K562 (cell line): ENCODE measurements around the gene DNAH1. TPM values are rescaled to one million over a fixed set of nuclear protein-coding genes. Genes with fewer than 3 reads are reported as not detected.

Source experiments
- ATAC-seq: fragments of 200-7000 bp; cut with Tn5 transposase; 3 replicates; pipeline ENCODE4 v1.9.1; 2020; ENCODE audit warnings: moderate library complexity
- BruUV-seq: library from RNA; stranded (reverse); fragments of 400-500 nt; replicated peaks from 2 replicates; lab custom pipeline; 2021; lab: Mats Ljungman, UMichigan
- CTCF ChIA-PET: fragments of 300-600 bp; formaldehyde crosslinking; extraction: SDS; loops from one replicate; lab custom pipeline; 2021; ENCODE audit warnings: low intra/inter-chr PET ratio; lab: Yijun Ruan, JAX
- POLR2A ChIA-PET: fragments of 300-600, 350-650 bp; sonication (Branson Sonifier 250); formaldehyde crosslinking; extraction: SDS; loops from one replicate; lab custom pipeline; 2021; ENCODE audit warnings: antibody characterized with exemption, inconsistent platforms; lab: Yijun Ruan, JAX
- DNase-seq, 4 experiments: peaks; one replicate each; pipeline versions ENCODE4 v3.0.0 to v3.0.0-alpha.2; 2011 to 2018; ENCODE audit warnings: low spot score in 3 of 4, mixed read lengths in 3 of 4; ENCODE audit errors: extremely low read depth in 1 of 4
- FAIRE-seq: peaks from 2 replicates; lab custom pipeline; 2011; peaks lifted over from hg19 to GRCh38; lab: Jason Lieb, UNC
- H2AFZ ChIP-seq: 2 replicates; pipeline ENCODE4 v1.6.0; 2011; ENCODE audit warnings: low read depth, low read length, control low read depth, inconsistent platforms
- H3K27ac ChIP-seq: fragments of 200-600 bp; 3 replicates; pipeline ENCODE4 v1.8.0; 2011; ENCODE audit warnings: low read depth, mild to moderate bottlenecking, control low read depth, inconsistent platforms, low read length, moderate library complexity, mixed read lengths; ENCODE audit errors: extremely low read depth
- H3K27me3 ChIP-seq, 2 experiments: fragments of 300-600 bp in 1 of 2; 2 replicates in 1 of 2; 3 replicates in 1 of 2; pipeline versions ENCODE4 v1.6.0 to v1.8.0; 2011; ENCODE audit warnings: inconsistent platforms in 2 of 2, low read length in 2 of 2, mild to moderate bottlenecking in 1 of 2, mixed read lengths in 1 of 2, moderate library complexity in 1 of 2; ENCODE audit not compliant: control insufficient read depth in 2 of 2, insufficient read depth in 2 of 2
- H3K36me3 ChIP-seq: fragments of 300-600 bp; 3 replicates; pipeline ENCODE4 v1.8.0; 2011; ENCODE audit warnings: mild to moderate bottlenecking, low read length, inconsistent platforms; ENCODE audit not compliant: control insufficient read depth, insufficient read depth
- H3K4me1 ChIP-seq, 2 experiments: fragments of 200-600 bp in 1 of 2; replicated peaks in 1 of 2; 2 replicates in 1 of 2; 3 replicates in 1 of 2; pipeline versions ENCODE4 v1.5.1 to v1.8.0; 2011; ENCODE audit warnings: inconsistent platforms in 2 of 2, low read length in 2 of 2, mild to moderate bottlenecking in 1 of 2, mixed read lengths in 1 of 2, moderate library complexity in 1 of 2; ENCODE audit not compliant: control insufficient read depth in 2 of 2, insufficient read depth in 2 of 2
- H3K4me2 ChIP-seq: 2 replicates; pipeline ENCODE4 v1.6.1; 2011; ENCODE audit warnings: low read length, control low read depth, inconsistent platforms, mixed read lengths; ENCODE audit not compliant: insufficient read depth
- H3K4me3 ChIP-seq: fragments of 200-600 bp; sonication (generic), shearing (Covaris generic); 2 replicates; pipeline ENCODE4 v1.5.1; 2016; ENCODE audit warnings: control low read depth, inconsistent platforms
- H3K79me2 ChIP-seq: fragments of 200-600 bp; 3 replicates; pipeline ENCODE4 v1.8.0; 2011; ENCODE audit warnings: low read length, inconsistent platforms; ENCODE audit not compliant: control insufficient read depth, insufficient read depth
- H3K9ac ChIP-seq, 2 experiments: 2 replicates each; pipeline versions ENCODE4 v1.6.0 to v1.6.1; 2011; ENCODE audit warnings: low read depth in 2 of 2, low read length in 2 of 2, control low read depth in 1 of 2, inconsistent platforms in 1 of 2, mild to moderate bottlenecking in 1 of 2, mixed read lengths in 1 of 2; ENCODE audit not compliant: insufficient read depth in 1 of 2
- H3K9me1 ChIP-seq: one replicate; pipeline ENCODE4 v1.6.0; 2011; ENCODE audit warnings: inconsistent platforms, mild to moderate bottlenecking, low read length, moderate library complexity; ENCODE audit not compliant: control insufficient read depth, insufficient read depth
- H3K9me3 ChIP-seq: replicated peaks from 2 replicates; pipeline ENCODE4 v1.5.1; 2011; ENCODE audit warnings: low read depth, low read length, inconsistent platforms; ENCODE audit not compliant: control insufficient read depth, insufficient read depth
- H4K20me1 ChIP-seq: replicated peaks from 2 replicates; pipeline ENCODE4 v1.6.1; 2011; ENCODE audit warnings: low read length, inconsistent platforms, mixed read lengths; ENCODE audit not compliant: control insufficient read depth, insufficient read depth
- ATF7 ChIP-seq: fragments of 450-650 bp; IDR thresholded peaks from 2 replicates; pipeline ENCODE4 v1.7.1; 2014; ENCODE audit warnings: mild to moderate bottlenecking, moderate library complexity
- BMI1 ChIP-seq: fragments of 150-350 bp; IDR thresholded peaks from 2 replicates; pipeline ENCODE4 v1.6.1; 2014; ENCODE audit warnings: low read length
- CREM ChIP-seq: IDR thresholded peaks from 2 replicates; pipeline ENCODE4 v1.6.1; 2014; ENCODE audit warnings: antibody characterized with exemption, low read depth
- GATA2 ChIP-seq: sonication (generic); formaldehyde crosslinking; IDR thresholded peaks from 2 replicates; pipeline ENCODE4 v1.4.0; 2020; ENCODE audit warnings: mild to moderate bottlenecking, missing genetic modification reagents
- HNRNPH1 ChIP-seq: fragments of 200-400 bp; formaldehyde crosslinking; optimal IDR thresholded peaks from 2 replicates; pipeline ENCODE3; 2017; ENCODE audit warnings: low read depth, mild to moderate bottlenecking, low read length, moderate library complexity
- IFI16 ChIP-seq: fragments of 250-450 bp; sonication (Bioruptor Pico); IDR thresholded peaks from 2 replicates; pipeline ENCODE4 v2.1.2; 2022; ENCODE audit warnings: mild to moderate bottlenecking, inconsistent platforms
- JUND ChIP-seq, 2 experiments: IDR thresholded peaks; 2 replicates in 1 of 2; 3 replicates in 1 of 2; pipeline ENCODE4 v1.6.1; 2011; ENCODE audit warnings: borderline replicate concordance in 2 of 2, low read depth in 2 of 2, low read length in 2 of 2, improper control_type of control experiment in 1 of 2, missing biosample characterization in 1 of 2, missing genetic modification characterization in 1 of 2, missing genetic modification reagents in 1 of 2
- NFE2L1 ChIP-seq: fragments of 450-650 bp; IDR thresholded peaks from 2 replicates; pipeline ENCODE4 v1.6.1; 2016; ENCODE audit warnings: missing genetic modification characterization, low read depth, mild to moderate bottlenecking, missing compliant biosample characterization, moderate library complexity, borderline replicate concordance
- U2AF2 ChIP-seq: fragments of 200-400 bp; formaldehyde crosslinking; optimal IDR thresholded peaks from 2 replicates; pipeline ENCODE3; 2017; ENCODE audit warnings: low read depth, mild to moderate bottlenecking, low read length
- VEZF1 ChIP-seq: fragments of 200-800 bp; sonication (Bioruptor generic); IDR thresholded peaks from 2 replicates; pipeline ENCODE4 v1.6.1; 2017; ENCODE audit warnings: missing genetic modification characterization, missing compliant biosample characterization
- ZNF583 ChIP-seq: fragments of 250-450 bp; sonication (Bioruptor Pico); IDR thresholded peaks from 2 replicates; pipeline ENCODE4 v1.4.0; 2020
- WGBS: fragments of 100-300 bp; shearing (Covaris generic); methylation state at CpG from one replicate; pipeline ENCODE4 v1.1.6; 2016; ENCODE audit warnings: low coverage, mixed read lengths; ENCODE audit not compliant: insufficient coverage; ENCODE audit errors: missing lambda C conversion rate; 5-methylcytosine and 5-hydroxymethylcytosine counted together
- in situ Hi-C: fragments of 300-500 bp; cut with MboI; formaldehyde crosslinking; loops from 4 replicates; pipeline ENCODE4 v1.15.0; 2018; ENCODE audit warnings: inconsistent platforms, mixed read lengths
- intact Hi-C: fragments of 100-400 bp; cut with micrococcal nuclease; formaldehyde crosslinking; loops from 2 replicates; pipeline ENCODE4 v1.14.2; 2022
- polyA plus RNA-seq, 8 experiments: library from polyadenylated mRNA; depleted of rRNA in 4 of 8; stranded (reverse) in 5 of 8; unstranded in 3 of 8; fragments of >200 nt; fragmentation: Nextera tagmentation in 2 of 8; fragmentation: Illumina TruSeq in 1 of 8; extraction: Ambion mirVana in 2 of 8; extraction: Trizol in 1 of 8; gene quantifications; 2 replicates each; pipeline versions ENCODE4 v1.2.1 to v1.2.3, GENCODE V29; 2011 to 2014; ENCODE audit warnings: inconsistent platforms in 1 of 8, missing spikeins in 1 of 8
- total RNA-seq, 7 experiments: library from RNA; depleted of rRNA in 6 of 7; stranded (reverse); fragments of >200 nt in 6 of 7; fragmentation: Illumina TruSeq in 2 of 7; extraction: Trizol in 2 of 7; gene quantifications; 2 replicates each; pipeline versions ENCODE4 v1.2.1 to v1.2.3, GENCODE V29; 2011 to 2021; ENCODE audit warnings: low replicate concordance in 1 of 7
- TF ChIP-seq, protein P1 (sequence below), 2 experiments: fragments of 450-650 bp in 1 of 2; sonication (generic) in 1 of 2; formaldehyde crosslinking in 1 of 2; IDR thresholded peaks in 1 of 2; conservative IDR thresholded peaks in 1 of 2; 2 replicates each; pipeline versions ENCODE4 v1.6.1 to v1.8.1; 2016 to 2023; ENCODE audit warnings: mild to moderate bottlenecking in 2 of 2, moderate library complexity in 2 of 2, inconsistent platforms in 1 of 2, missing genetic modification reagents in 1 of 2
- TF ChIP-seq, protein P2 (sequence below): sonication (generic); formaldehyde crosslinking; IDR thresholded peaks from 2 replicates; pipeline ENCODE4 v1.8.0; 2022; ENCODE audit warnings: mild to moderate bottlenecking, missing genetic modification reagents, borderline replicate concordance

DNAH1 gene
- total and polyA plus RNA-seq, 9 of the 15 experiments (the other 6 are each of a cell fraction or from before 2014, with no cell fraction given) = 0.04 to 0.84 (median 0.50) TPM

GRCh38 chr3:52429031-52429430, 112.9 kb downstream of the DNAH1 start (continued):
- TF ChIP-seq IFI16 (CRISPR knock-in tag) (no peak), HNRNPH1 (no peak), U2AF2 (no peak), ZNF583 (no peak)

GRCh38 chr3:52429779-52430415, 113.8 kb downstream of the DNAH1 start:
- H3K4me3 ChIP-seq = no peak overlapping the region
- H4K20me1 ChIP-seq = no peaks in the 10 kb centered on the region; the same call in 1 of the 2 replicates
- no peaks in the 10 kb centered on the region; a peak in 1 of 5 replicates for H3K27me3 ChIP-seq
- intact Hi-C loops = no loop called here
- no peak overlapping the region for H3K27ac ChIP-seq
- H3K36me3 ChIP-seq = no peaks in the 10 kb centered on the region
- no peak for ATAC-seq
- POLR2A ChIA-PET = no interaction called here
- 33% methylated on average over 4 of the region's 7 CpGs for WGBS
- no peaks in the 10 kb centered on the region; a peak in 3 of 5 replicates for H3K4me1 ChIP-seq
- CTCF ChIA-PET = interaction anchor here (1.8 kb wide), 1 partner anchor 15 kb away, joined by 8 read pairs; the partner anchor contains the start of gene SEMA3G
- in situ Hi-C loops = no loop called here
- no peak overlapping the region for H3K9ac ChIP-seq
- H3K4me2 ChIP-seq = no peak overlapping the region
- no peak for FAIRE-seq
- no peaks in the 10 kb centered on the region for H3K79me2 ChIP-seq
- TF ChIP-seq BMI1 (no peak), NFE2L1 (no peak), ATF7 (peak; percentile 44; the same call in 1 of the 2 replicates), CREM (peak; percentile 21; the same call in 1 of the 2 replicates), GATA2 (CRISPR knock-in tag) (no peak), VEZF1 (CRISPR knock-in tag) (peak; percentile 60; the same call in 1 of the 2 replicates), JUND (IDR thresholded peaks at IDR 0.05; ENCODE audit: borderline replicate concordance, low read depth, low read length) (peak; percentile 61; the same call in 1 of the 2 replicates), JUND (tag; IDR thresholded peaks at IDR 0.05; ENCODE audit: borderline replicate concordance, low read depth, low read length) (peak; percentile 43; the same call in 1 of the 3 replicates)
- TF ChIP-seq, protein P1, sequence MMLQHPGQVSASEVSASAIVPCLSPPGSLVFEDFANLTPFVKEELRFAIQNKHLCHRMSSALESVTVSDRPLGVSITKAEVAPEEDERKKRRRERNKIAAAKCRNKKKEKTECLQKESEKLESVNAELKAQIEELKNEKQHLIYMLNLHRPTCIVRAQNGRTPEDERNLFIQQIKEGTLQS (IDR thresholded peaks at IDR 0.05) = peak; percentile 64
- TF ChIP-seq, protein P1 (CRISPR knock-in tag; conservative IDR thresholded peaks at IDR 0.05) = no peak
- TF ChIP-seq, protein P2, sequence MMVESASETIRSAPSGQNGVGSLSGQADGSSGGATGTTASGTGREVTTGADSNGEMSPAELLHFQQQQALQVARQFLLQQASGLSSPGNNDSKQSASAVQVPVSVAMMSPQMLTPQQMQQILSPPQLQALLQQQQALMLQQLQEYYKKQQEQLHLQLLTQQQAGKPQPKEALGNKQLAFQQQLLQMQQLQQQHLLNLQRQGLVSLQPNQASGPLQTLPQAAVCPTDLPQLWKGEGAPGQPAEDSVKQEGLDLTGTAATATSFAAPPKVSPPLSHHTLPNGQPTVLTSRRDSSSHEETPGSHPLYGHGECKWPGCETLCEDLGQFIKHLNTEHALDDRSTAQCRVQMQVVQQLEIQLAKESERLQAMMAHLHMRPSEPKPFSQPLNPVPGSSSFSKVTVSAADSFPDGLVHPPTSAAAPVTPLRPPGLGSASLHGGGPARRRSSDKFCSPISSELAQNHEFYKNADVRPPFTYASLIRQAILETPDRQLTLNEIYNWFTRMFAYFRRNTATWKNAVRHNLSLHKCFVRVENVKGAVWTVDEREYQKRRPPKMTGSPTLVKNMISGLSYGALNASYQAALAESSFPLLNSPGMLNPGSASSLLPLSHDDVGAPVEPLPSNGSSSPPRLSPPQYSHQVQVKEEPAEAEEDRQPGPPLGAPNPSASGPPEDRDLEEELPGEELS (CRISPR knock-in tag) = no peak
- H2AFZ ChIP-seq = no peak overlapping the region
- H3K9me1 ChIP-seq = no peaks in the 10 kb centered on the region
- DNase-seq = no peak
- BruUV-seq = no TSS peak
- no peaks in the 10 kb centered on the region for H3K9me3 ChIP-seq
